ENCODE results near the gene TMEM212. TPM values are rescaled to one million over a fixed set of nuclear protein-coding genes. Genes with fewer than 3 reads are reported as not detected.

TMEM212 gene
- total and polyA plus RNA-seq, 11 donors = not detected

GRCh38 chr3:171824116-171824515 lies 19.0 kb upstream of the TMEM212 start:
- intact Hi-C loops (cut with DNase I) = loop anchor here in 2 of 10 donors (10.0 kb wide), 2 partner anchors 49 to 119 kb away; no protein-coding TSS in a partner anchor
- no peaks in the 10 kb centered on the region for H3K27me3 ChIP-seq

GRCh38 chr3:171824824-171825221 lies 18.3 kb upstream of the TMEM212 start:
- Histone ChIP-seq H3K4me3 (no peak overlapping the region), H3K9me3 (no peaks in the 10 kb centered on the region), H3K36me3 (no peaks in the 10 kb centered on the region), H3K27ac (peak overlapping the region in 11 of 12 donors; percentile 6 to 64 (median 38)), H3K27me3 (no peaks in the 10 kb centered on the region), H3K4me1 (peaks cover 0 to 39% (median 17%) of the 10 kb centered on the region in 12 donors)
- ATAC-seq = no peak
- 80 to 85% (median 82%) methylated on average over 7 of the region's 7 CpGs for WGBS, 4 donors
- TF ChIP-seq, protein P1, sequence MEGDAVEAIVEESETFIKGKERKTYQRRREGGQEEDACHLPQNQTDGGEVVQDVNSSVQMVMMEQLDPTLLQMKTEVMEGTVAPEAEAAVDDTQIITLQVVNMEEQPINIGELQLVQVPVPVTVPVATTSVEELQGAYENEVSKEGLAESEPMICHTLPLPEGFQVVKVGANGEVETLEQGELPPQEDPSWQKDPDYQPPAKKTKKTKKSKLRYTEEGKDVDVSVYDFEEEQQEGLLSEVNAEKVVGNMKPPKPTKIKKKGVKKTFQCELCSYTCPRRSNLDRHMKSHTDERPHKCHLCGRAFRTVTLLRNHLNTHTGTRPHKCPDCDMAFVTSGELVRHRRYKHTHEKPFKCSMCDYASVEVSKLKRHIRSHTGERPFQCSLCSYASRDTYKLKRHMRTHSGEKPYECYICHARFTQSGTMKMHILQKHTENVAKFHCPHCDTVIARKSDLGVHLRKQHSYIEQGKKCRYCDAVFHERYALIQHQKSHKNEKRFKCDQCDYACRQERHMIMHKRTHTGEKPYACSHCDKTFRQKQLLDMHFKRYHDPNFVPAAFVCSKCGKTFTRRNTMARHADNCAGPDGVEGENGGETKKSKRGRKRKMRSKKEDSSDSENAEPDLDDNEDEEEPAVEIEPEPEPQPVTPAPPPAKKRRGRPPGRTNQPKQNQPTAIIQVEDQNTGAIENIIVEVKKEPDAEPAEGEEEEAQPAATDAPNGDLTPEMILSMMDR (IDR thresholded peaks at IDR 0.05) = no peak
- TF ChIP-seq POLR2A (IDR thresholded peaks at IDR 0.05) = no peak
- no peak for DNase-seq
- intact Hi-C loops (cut with DNase I) = loop anchor here in 4 of 10 donors (5.0 to 10.0 kb wide), 4 partner anchors 50 to 507 kb away; no protein-coding TSS in a partner anchor

More at GRCh38 chr3:171824116-171824515, 19.0 kb upstream of the TMEM212 start:
- H3K4me3 ChIP-seq = no peak overlapping the region
- H3K4me1 ChIP-seq = peaks cover 0 to 32% (median 11%) of the 10 kb centered on the region in 12 donors
- no peaks in the 10 kb centered on the region for H3K36me3 ChIP-seq
- peak in 1 of 5 donors; percentile 42 for DNase-seq
- no peaks in the 10 kb centered on the region for H3K9me3 ChIP-seq
- 76 to 84% (median 81%) methylated on average over 6 of the region's 6 CpGs for WGBS, 4 donors
- ATAC-seq = no peak
- H3K27ac ChIP-seq = peak overlapping the region in 2 of 12 donors; percentile 46 to 48
- TF ChIP-seq, protein P1 (IDR thresholded peaks at IDR 0.05) = no peak
- TF ChIP-seq POLR2A (IDR thresholded peaks at IDR 0.05) = no peak

DNA sequence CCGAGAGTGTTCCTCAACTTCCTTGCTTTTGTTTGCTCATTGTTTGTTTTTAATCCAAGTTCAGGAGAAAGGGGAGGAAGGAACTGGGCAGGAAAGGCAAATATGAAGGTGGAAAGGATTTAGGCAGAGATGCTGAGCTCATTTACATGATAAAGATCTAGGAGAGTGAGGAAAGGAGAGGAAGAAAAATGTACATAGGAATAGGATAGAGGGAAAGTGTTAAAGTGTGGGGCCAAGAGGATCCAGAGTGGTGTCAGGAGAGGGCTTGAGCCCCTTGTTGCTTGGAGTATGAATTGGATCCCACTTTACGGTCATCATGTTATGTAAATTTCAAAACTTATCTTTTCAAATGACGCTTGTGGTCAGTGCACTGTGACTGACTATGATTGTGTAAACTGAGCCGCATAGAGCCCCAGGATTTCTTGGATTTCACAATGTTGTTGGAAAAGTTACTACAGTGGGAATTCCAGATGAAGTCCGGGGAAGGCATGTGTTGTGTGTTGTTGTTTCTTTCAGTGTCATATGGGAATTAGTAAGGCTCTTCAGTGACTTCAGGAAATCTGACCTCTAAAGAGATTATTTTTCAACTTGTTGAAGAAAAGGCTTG lies 17.8 kb upstream of the TMEM212 start:
- ATAC-seq = peak in 3 of 4 donors; percentile 44 to 65 (median 49)
- Histone ChIP-seq H3K27me3 (no peaks in the 10 kb centered on the region), H3K36me3 (no peaks in the 10 kb centered on the region), H3K9me3 (no peaks in the 10 kb centered on the region), H3K4me3 (no peak overlapping the region), H3K4me1 (peaks cover 0 to 44% (median 22%) of the 10 kb centered on the region in 12 donors), H3K27ac (peak overlapping the region; percentile 6 to 64 (median 38))
- TF ChIP-seq, protein P1 (IDR thresholded peaks at IDR 0.05) = no peak
- TF ChIP-seq POLR2A (IDR thresholded peaks at IDR 0.05) = no peak
- WGBS, 4 donors = 60 to 74% (median 68%) methylated on average over 5 of the region's 5 CpGs
- intact Hi-C loops (cut with DNase I) = loop anchor here in 4 of 10 donors (5.0 to 10.0 kb wide), 4 partner anchors 51 to 507 kb away; no protein-coding TSS in a partner anchor
- no peak for DNase-seq

DNA sequence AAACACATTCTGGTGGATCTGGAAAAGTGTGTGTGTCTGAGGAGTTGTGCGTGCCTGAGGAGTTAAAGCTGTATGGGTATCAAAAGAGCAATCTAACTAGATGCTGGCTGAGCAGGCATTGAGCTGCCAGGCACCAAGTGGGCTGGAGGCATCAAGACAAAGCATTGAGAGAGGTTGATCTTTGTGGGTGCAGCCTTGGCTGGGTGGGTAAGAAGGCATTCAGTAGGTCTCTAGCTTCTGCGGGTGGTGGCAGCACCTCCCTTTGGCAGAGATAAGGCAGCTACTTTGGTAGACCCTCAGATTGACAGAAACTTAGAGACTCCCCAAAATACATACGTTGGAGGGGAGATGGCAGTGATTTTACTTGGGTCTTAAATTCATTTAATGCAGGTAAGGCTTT lies 15.8 kb upstream of the TMEM212 start:
- H3K27me3 ChIP-seq = no peaks in the 10 kb centered on the region
- peaks cover 0 to 48% (median 24%) of the 10 kb centered on the region in 12 donors for H3K4me1 ChIP-seq
- H3K9me3 ChIP-seq = no peaks in the 10 kb centered on the region
- intact Hi-C loops (cut with DNase I) = loop anchor here in 4 of 10 donors (5.0 to 10.0 kb wide), 4 partner anchors 53 to 505 kb away; no protein-coding TSS in a partner anchor
- DNase-seq = no peak
- ATAC-seq = no peak
- H3K4me3 ChIP-seq = no peak overlapping the region
- WGBS, 4 donors = 94 to 97% (median 96%) methylated on average over 2 to 3 of the region's 3 CpGs
- peak overlapping the region in 1 of 12 donors; percentile 21 for H3K27ac ChIP-seq
- no peak for TF ChIP-seq POLR2A (IDR thresholded peaks at IDR 0.05)
- TF ChIP-seq, protein P1 (IDR thresholded peaks at IDR 0.05) = no peak
- H3K36me3 ChIP-seq = no peaks in the 10 kb centered on the region

All from heart left ventricle (tissue), 16 donors.